ENCODE measurements around the gene DNER.

The DNER gene

DNA sequence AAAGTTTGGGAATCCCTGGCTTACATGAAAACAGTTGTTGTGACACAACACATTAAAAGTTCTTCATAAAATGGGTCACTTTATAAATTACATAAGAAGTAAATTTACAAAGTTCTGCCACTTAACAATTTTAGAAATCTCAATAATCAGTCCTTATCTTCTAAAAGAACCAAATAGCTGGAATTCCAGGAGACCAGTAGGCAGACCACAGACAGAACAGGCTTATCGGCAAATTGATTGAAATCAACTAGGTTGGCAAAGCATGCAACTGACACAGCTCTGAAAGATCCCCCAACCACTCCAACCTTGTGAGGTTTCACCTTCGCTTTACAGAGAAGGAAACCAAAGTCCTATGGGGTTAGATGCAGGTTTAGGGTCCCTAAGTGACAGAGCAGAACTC is 103.0 kb downstream of the DNER start:
- TF ChIP-seq, protein P1, sequence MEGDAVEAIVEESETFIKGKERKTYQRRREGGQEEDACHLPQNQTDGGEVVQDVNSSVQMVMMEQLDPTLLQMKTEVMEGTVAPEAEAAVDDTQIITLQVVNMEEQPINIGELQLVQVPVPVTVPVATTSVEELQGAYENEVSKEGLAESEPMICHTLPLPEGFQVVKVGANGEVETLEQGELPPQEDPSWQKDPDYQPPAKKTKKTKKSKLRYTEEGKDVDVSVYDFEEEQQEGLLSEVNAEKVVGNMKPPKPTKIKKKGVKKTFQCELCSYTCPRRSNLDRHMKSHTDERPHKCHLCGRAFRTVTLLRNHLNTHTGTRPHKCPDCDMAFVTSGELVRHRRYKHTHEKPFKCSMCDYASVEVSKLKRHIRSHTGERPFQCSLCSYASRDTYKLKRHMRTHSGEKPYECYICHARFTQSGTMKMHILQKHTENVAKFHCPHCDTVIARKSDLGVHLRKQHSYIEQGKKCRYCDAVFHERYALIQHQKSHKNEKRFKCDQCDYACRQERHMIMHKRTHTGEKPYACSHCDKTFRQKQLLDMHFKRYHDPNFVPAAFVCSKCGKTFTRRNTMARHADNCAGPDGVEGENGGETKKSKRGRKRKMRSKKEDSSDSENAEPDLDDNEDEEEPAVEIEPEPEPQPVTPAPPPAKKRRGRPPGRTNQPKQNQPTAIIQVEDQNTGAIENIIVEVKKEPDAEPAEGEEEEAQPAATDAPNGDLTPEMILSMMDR (IDR thresholded peaks at IDR 0.05; ENCODE audit: insufficient read depth, low read length, missing control alignments): no peak
- no peak overlapping the region for H3K4me3 ChIP-seq (ENCODE audit: low read depth, low read length)
- DNase-seq (ENCODE audit: low read depth, low spot score): no peak
- ChIA-PET CTCF (no interaction called here), POLR2A (no interaction called here)

DNA sequence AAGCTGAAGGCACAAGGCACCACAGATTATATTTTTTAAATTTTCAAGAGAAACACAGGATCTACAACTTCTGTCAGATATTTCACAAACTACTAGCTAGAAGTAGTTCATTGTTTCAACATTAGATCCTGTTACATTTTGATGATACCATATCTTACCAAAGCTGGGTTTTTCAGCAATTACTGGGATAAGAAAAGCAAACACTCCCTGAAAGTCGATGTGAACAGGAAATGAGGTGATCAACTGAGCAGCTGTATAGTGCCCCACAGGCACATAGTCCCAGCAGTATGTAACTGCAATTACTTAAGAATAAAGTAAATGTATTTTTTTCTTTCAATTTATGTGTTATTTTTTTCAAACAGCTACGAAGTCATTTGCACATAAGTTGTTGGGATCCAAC is 103.5 kb downstream of the DNER start:
- ChIA-PET POLR2A (no interaction called here), CTCF (no interaction called here)
- no peak overlapping the region for H3K4me3 ChIP-seq (ENCODE audit: low read depth, low read length)
- TF ChIP-seq, protein P1 (IDR thresholded peaks at IDR 0.05; ENCODE audit: insufficient read depth, low read length, missing control alignments): no peak
- no peak for DNase-seq (ENCODE audit: low read depth, low spot score)

DNA sequence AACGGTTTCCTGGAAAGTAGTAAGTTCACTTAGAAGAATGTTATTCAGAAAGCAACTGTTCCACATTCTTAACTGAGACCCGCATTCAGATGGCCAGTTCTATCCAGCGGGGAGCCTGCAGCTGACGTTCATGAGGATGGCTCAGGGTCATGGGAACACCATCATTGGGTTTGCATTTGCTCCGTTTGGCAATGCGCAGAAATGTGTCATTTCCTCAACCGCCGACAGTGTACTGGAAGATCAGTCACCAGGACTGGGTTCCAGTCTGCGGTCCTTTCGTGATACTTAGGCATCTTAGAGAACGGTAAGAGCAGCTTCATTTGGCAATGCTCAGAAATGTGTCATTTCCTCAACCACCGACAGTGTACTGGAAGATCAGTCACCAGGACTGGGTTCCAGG is 104.0 kb downstream of the DNER start:
- no peak for DNase-seq (ENCODE audit: low read depth, low spot score)
- ChIA-PET POLR2A (no interaction called here), CTCF (no interaction called here)
- no peak overlapping the region for H3K4me3 ChIP-seq (ENCODE audit: low read depth, low read length)
- TF ChIP-seq, protein P1 (IDR thresholded peaks at IDR 0.05; ENCODE audit: insufficient read depth, low read length, missing control alignments): no peak

DNA sequence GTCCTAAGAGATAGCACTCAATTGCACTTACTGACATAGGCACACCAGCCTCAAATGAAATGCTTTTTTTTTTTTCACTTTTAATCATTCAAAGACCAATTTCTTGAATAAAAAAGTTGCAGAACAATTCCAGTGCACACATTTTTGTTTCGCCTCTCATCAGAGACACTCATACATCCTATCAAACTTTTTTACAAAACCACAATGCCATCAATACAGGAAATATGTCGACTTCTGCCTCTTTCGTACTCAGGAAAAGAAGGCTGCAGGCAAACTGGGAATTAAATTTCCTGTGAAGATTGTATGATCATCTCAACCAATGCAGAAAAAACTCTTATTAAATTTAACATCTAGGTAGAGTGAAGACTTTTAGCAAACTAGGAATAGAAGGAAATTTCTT is 112.4 kb downstream of the DNER start:
- no peak overlapping the region for H3K4me3 ChIP-seq (ENCODE audit: low read depth, low read length)
- CTCF ChIA-PET: no interaction called here
- POLR2A ChIA-PET: no interaction called here
- no peak for DNase-seq (ENCODE audit: low read depth, low spot score)
- TF ChIP-seq, protein P1 (IDR thresholded peaks at IDR 0.05; ENCODE audit: insufficient read depth, low read length, missing control alignments): no peak

DNA sequence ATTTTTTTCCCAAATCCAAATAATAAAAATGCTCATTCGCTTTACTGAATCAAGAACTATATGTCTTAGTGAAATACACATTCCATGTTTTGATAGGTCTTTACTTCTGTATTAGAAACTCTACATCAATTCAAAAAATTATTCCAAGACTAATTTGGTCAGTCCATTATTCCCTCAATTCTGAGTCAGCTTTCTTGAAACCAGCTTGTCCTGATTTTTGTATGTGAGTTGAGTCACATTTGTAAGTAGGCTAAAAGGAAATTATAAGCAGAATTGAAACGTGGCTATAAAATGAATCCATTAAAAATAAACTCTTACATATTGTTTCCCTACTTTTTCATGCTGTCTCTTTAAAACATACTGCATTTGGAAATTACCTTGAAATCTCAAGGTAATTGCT is 113.0 kb downstream of the DNER start:
- CTCF ChIA-PET: no interaction called here
- H3K4me3 ChIP-seq (ENCODE audit: low read depth, low read length): no peak overlapping the region
- POLR2A ChIA-PET: no interaction called here
- DNase-seq (ENCODE audit: low read depth, low spot score): no peak
- TF ChIP-seq, protein P1 (IDR thresholded peaks at IDR 0.05; ENCODE audit: insufficient read depth, low read length, missing control alignments): no peak

DNA sequence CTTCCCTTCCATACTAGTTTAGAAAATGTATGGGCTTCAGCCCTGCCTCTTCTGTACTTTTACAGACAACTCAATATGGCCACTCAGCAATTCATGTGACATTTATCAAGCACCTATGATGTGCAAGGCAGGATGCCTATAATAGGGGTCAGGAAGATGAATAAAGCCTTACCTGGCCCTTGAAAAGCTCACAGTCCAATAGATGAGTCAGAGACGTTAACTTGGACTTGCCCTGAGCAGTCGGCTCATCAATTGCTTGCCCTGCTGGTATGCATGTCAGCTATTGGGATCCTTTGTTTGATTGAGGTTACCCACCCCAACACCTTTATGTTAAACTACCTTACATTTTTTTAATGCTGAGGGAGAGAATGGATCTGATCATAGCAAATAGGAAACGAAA is 116.1 kb downstream of the DNER start:
- H3K4me3 ChIP-seq (ENCODE audit: low read depth, low read length): no peak overlapping the region
- ChIA-PET CTCF (no interaction called here), POLR2A (no interaction called here)
- no peak for DNase-seq (ENCODE audit: low read depth, low spot score)
- TF ChIP-seq, protein P1 (IDR thresholded peaks at IDR 0.05; ENCODE audit: insufficient read depth, low read length, missing control alignments): no peak
